Fibroblast of skin of left quadriceps (primary cell): ENCODE data around the gene SIT1.

Source experiments
- DNase-seq, 2 experiments: peaks; one replicate each; pipeline ENCODE4 v3.0.0-alpha.2; 2013; ENCODE audit warnings: low read depth in 2 of 2

SIT1 gene

DNA sequence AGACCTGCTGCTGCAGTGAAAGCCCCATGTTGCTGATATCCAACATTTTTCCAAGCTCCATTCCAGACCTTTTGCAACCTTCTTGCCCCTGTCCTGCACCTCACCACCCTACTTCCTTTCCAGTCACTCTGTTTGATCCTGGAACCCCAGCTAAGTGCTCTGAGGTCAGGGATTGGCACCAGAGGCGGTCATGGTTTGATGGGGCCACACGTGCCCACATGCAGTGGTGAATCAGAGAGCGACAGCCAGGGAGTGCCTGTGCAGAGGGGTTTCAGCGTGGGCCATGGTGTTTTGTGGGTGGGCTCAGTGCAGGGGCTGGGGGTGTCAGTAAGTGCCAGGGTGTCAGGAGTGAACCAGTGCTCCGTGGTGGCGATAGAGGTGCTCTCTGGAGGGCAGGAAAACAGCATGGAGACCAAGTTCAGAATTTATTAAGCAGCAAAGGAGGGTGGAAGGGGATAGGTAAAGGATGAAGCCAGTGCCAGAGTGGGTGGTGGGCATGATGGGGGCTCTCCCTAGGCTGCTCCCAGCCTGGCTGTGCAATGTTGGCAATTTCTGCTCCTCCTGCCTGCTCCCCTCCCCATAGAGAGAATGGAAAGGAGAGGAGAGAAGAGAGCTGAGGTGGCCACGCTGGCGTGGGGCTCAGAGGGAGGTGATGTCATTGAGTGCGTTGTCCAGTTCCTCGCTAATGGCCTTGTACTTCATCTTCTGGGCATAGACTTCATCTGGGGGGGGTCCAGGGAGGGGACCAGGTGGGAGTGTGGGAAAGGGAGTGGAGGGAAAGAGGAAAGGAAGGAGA, 32.0 kb upstream of the SIT1 start:
- DNase-seq = no peak

DNA sequence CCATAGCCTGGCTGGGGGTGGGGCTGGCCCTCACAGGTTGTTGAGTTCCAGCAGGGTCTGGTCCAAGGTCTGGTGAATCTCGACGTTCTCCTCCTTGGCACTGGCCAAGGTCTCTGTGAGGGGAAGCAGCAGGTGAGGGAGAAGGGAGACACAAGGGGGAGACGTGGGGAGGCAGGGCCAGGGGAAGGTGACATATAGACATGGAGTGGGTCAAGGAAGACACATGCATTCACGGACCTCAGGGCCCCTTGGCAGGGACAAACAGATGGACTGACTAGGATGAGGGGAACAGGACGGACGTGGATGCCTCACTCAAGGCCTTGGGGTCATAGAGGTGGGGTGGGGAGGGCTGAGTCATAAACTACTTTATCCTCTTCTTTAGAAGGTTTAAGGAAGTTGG, 31.3 kb upstream of the SIT1 start:
- DNase-seq = no peak

- no peak for DNase-seq
These were observed 30.7 kb upstream of the SIT1 start for GRCh38 chr9:35681341-35682002.

- DNase-seq = no peak
These were observed 29.8 kb upstream of the SIT1 start for GRCh38 chr9:35680331-35681105.

GRCh38 chr9:35679766-35680330, 29.1 kb upstream of the SIT1 start:
- DNase-seq = no peak

DNA sequence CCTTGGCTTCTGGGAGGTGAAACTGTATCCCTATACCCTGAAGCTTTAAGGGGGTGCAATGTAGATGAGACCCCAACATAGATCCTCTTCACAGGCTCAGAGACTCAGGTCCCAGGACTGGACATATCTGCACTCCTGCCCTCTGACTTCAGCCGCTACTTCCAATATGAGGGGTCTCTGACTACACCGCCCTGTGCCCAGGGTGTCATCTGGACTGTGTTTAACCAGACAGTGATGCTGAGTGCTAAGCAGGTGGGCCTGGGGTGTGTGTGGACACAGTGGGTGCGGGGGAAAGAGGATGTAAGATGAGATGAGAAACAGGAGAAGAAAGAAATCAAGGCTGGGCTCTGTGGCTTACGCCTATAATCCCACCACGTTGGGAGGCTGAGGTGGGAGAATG, 28.4 kb upstream of the SIT1 start:
- DNase-seq = no peak

GRCh38 chr9:35675732-35676392, 25.1 kb upstream of the SIT1 start:
- no peak for DNase-seq

- no peak for DNase-seq
These were observed 24.5 kb upstream of the SIT1 start for GRCh38 chr9:35675204-35675603.

DNA sequence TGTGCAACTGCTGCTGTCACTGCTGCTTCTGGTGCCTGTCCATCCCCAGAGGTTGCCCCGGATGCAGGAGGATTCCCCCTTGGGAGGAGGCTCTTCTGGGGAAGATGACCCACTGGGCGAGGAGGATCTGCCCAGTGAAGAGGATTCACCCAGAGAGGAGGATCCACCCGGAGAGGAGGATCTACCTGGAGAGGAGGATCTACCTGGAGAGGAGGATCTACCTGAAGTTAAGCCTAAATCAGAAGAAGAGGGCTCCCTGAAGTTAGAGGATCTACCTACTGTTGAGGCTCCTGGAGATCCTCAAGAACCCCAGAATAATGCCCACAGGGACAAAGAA, 23.3 kb upstream of the SIT1 start:
- DNase-seq = no peak

DNA sequence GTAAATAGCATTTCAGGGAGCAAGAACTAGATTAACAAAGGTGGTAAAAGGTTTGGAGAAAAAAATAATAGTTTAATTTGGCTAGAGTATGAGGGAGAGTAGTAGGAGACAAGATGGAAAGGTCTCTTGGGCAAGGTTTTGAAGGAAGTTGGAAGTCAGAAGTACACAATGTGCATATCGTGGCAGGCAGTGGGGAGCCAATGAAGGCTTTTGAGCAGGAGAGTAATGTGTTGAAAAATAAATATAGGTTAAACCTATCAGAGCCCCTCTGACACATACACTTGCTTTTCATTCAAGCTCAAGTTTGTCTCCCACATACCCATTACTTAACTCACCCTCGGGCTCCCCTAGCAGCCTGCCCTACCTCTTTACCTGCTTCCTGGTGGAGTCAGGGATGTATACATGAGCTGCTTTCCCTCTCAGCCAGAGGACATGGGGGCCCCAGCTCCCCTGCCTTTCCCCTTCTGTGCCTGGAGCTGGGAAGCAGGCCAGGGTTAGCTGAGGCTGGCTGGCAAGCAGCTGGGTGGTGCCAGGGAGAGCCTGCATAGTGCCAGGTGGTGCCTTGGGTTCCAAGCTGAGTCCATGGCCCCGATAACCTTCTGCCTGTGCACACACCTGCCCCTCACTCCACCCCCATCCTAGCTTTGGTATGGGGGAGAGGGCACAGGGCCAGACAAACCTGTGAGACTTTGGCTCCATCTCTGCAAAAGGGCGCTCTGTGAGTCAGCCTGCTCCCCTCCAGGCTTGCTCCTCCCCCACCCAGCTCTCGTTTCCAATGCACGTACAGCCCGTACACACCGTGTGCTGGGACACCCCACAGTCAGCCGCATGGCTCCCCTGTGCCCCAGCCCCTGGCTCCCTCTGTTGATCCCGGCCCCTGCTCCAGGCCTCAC, 22.6 kb upstream of the SIT1 start, which contains the start of gene CA9:
CA9 (plus strand) TSS at position 797 of the 893 bp plus-strand sequence; CDS start at position 829, 32 bp downstream.
- no peak for DNase-seq

DNA sequence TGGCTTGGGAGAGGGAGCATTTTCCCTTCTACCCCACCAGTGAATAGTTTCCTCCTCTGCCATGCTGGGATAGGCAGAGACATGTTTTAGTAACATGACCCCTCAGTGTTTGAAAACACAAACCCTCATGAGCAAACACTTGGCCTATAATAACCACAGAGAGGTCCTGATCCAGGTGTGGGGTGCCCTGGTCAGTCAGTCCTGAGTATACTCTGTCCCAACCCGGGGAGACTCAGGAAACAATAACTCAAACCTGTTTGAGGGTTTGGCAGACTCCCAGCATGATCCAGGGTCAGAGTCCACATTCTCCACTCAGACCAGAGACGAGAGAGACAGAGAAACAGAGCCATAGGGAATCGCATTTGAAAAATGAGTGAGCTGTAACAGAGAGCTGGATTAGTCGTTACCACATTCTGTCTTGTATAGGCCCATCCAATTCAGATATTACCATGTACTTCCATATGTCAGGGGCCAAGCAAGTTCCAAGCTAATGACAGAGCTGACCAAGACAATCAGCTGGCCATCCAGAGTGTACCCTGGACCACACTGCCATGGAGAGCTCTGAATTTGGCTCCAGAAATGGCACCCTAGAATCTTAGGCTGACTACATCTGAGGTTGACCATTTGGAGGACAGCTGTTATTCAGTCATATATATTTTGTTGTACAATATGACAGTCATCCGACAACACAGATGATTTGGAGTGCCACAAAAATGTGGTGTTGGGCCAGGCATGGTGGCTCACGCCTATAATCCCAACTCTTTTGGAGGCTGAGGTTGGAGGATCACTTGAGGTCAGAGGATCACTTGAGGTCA, 18.8 kb upstream of the SIT1 start:
- DNase-seq = no peak

- no peak for DNase-seq
These were observed 17.2 kb upstream of the SIT1 start for GRCh38 chr9:35667939-35668338.

DNA sequence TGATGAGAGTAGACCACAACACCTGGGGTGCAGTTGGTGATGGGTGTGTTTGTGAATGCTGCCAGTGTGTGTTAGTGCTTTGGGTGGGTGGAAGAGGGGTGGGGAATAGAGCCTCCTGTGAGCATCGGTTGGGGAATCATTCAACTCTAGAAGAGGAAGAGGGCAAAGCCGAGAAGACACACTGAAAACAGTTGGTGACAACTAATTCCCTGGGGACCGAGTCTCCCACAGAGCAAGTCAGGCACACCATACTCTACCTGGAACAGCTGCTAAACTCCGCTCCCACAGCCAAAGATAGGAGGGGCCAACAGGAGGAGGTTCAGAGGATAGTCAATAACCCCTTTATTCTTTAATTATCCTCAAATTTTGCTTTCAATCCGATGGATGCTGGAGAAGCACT, 15.8 kb upstream of the SIT1 start:
- no peak for DNase-seq

- DNase-seq = no peak
These were observed 15.3 kb upstream of the SIT1 start for GRCh38 chr9:35666045-35666444.

GRCh38 chr9:35665471-35665818, 14.7 kb upstream of the SIT1 start:
- DNase-seq = no peak

- DNase-seq = no peak
These were observed 14.1 kb upstream of the SIT1 start, which contains the start of gene ARHGEF39 for GRCh38 chr9:35664531-35665470. Gene ARHGEF39 (minus strand): TSS chr9:35665195. CDS start chr9:35665169, 26 bp downstream.

- no peak for DNase-seq
These were observed 11.7 kb upstream of the SIT1 start for GRCh38 chr9:35662437-35662836.

GRCh38 chr9:35661756-35662350, 11.1 kb upstream of the SIT1 start:
- DNase-seq = no peak
